GM21529 (cell line): ENCODE measurements around the gene PSG7.
"Not testable (repeated sequence)": the region's sequence is repeated elsewhere in the genome, so short reads cannot be mapped to it uniquely, and the experiment has no call there.

Experiments used
- ATAC-seq: cut with Tn5 transposase; IDR thresholded peaks from one replicate; pipeline ENCODE4 v1.9.1; 2021; ENCODE audit not compliant: unreplicated experiment

Gene PSG7

DNA sequence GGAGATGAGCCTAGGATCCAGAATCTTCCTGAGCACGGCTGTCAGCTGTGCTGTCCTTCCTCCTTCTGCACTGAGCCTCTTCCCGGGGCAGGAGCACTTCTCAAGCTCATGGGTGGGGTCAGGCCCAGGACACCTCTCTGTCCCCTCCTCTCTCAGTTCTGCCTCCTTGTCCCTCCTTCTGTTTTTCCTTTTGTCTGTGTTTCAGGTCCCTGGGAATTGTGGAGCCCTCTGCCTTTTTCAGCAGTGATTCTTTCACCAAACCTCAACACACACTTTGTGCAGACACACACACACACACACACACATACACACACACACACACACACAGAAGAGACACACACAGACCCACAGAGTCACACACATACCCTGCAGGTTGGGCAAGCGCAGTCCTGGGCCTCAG lies at the start of gene PSG7:
Gene PSG7, minus strand, starts transcription at position 101 of the 400 bp plus-strand sequence. CDS start 131 bp downstream, outside the sequence.
- not testable (repeated sequence) for ATAC-seq

DNA sequence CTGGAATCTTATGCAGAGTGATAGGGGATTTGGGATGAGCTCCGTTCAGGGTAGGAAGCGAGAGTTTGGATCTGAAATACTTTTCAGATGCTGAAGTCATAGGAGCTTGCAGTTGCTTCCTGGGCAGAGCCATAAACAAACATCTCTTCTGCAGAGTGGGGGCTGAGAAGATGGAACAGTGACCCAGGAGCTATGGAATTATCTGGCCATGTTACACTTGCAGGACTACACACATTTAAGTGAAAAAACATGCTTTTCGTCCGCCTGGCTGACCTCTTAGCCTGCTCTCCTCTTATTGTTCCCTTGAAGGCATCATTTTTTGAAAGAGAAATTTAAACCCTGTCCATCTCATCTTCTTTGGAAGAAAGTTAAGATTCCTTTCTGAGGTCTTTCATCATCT lies 48.6 kb upstream of the PSG7 start:
- no peak for ATAC-seq

DNA sequence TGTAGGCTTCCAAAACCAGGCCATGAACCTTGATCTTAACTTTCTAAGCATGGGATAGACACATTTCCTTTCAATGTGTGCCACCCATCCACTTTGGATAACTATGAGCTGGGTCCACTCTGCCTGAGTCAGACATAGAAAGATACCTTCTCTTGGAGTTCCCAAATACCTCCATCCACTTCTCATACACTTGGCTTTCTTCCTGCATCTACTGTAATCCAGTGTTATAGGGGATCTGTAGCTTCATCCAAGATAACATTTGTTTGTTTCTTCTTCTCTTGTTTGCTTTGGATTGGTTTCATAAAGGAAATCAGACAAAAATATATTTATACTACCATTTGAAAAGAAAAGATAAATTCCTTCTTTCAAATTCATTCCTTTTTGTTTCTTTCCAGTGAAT lies 45.1 kb upstream of the PSG7 start:
- not testable (repeated sequence) for ATAC-seq

DNA sequence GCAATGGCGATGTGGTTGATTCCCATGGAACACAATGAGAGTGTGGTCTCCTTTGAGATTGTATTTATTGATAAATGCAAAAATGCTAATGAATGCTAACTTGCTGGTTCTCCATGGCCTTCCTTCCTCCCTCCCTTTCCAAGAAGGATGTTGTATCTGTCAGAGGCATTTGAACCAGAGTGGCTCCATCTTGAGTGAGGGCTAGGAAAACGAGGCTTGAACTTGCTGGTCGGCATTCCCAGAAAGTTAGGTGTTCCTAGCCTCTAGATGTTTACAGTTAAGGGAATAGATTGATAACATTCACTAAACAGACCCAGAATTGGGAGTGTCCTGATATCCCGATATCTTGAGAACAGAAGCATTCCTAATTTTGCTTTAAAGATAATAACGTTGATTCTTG lies 34.4 kb upstream of the PSG7 start:
- not testable (repeated sequence) for ATAC-seq

DNA sequence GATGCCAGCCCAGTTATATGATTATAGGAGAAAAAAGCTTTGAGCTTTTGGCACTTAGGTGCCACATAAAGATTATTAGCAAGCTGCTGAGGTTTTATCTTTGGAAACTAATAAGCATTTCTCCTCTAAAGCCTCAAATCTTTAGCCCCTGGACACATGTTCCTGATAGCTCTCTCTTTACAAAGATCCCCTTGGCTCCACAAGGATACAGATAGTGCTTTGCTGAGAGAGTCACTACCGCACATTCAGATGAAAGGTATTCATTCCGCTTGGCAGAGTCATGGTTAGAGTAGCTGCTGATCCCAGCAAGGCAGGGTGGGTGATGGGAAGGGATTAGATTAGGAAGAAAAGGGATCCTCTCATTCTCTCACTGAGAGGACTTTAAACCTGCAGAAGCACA lies 28.2 kb upstream of the PSG7 start:
- ATAC-seq: no peak

DNA sequence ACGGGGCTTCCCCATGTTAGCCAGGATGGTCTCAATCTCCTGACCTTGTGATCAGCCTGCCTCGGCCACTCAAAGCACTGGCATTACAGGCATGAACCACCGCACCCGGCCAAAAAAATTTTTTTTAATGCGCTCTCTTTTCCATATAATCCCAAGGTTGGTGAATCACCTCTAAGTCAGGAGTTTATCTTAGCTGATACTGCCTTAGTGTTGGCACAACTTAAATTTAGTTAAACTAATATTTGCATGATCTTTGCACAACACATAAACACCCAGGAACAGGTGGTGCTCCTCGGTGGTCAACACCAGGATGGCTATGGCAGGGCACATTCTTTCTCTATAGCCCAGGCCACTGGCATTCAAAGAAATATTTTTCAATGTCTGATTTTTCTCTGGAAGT lies 24.1 kb upstream of the PSG7 start:
- ATAC-seq: no peak

DNA sequence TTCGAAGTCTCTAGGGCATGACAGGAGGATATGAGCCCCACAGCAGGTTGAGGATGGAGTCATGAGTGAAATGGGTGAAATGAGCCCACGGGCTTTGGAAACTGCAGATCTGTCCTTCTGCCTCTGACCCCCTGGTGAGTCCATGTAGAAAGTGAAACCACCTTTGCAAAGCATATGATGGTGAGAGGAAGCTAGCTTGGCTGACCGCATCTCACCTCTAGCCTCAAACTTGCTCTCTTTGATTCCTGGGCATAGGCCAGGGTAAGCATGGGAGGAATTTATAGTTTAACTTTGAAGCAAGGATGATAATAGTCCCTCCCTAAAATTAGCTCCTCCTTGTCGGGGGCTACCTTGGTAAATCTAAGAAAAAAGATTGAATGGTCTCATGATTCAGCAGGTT lies 15.1 kb upstream of the PSG7 start:
- ATAC-seq: not testable (repeated sequence)

DNA sequence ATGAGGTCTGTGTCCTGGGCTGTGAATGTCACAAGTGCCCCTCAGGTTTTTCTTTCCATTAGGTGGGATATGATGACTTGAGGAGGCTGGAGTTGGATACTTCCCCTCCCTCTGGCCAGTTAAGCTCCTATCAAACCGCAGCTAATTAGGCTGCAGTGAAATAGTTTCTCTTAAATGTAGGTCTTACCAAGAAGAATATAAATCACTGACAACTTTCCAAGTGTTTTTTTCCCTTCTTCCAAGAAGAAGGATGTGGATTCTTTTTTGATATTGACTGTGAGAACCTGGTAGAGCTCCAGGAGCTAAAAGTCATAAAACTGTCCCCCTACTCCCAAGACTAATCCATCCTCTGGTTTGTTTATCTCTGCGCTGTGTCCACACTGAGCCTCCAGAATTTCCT lies 14.5 kb upstream of the PSG7 start:
- ATAC-seq: not testable (repeated sequence)

DNA sequence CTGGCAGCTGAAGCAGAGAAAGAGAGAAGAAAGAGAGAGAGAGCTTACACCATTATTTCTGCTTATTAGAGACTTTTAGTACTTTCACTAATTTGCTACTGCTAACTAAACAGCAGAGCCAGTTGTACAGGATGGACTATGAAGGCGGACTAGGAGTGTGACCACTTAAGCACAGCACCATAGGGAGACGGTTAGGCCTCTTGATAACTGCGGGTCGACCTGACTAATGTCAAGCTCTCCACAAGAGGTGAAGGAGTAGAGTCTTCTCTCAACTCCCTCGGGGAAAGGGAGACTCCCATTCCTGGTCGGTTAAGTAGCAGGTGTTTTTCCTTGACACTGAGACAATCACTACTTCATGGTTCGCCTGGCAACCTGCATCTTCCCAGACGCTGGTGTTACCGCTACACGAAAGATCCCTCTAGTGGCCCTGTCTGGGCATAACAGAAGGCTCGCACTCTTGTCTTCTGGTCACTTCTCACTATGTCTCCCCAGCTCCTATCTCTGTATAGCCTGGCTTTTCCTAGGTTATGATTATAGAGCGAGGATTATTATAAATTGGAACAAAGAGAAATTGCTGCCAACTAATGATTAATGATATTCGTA lies 5.3 kb upstream of the PSG7 start:
- ATAC-seq: no peak

DNA sequence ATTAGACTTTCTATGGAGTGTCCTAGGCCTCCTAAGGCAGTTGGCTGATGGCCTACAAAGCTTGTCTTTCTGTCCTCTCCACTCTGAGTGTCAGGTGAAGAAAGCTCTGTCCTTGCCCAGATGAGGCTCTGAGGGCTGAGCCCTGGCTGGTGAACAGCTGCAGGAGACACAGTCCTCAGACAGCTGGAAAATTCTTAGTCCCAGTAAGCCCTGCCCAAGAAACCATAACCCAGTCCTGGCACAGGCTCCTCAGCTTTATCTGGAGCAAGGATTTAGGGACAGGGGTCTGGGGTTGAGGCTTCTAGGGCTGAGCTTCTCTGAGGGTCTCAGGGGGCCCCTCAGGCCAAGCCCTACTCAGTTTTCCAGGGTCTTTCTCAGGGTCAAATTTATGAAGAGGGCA lies 2.3 kb downstream of the PSG7 start:
- ATAC-seq: not testable (repeated sequence)

DNA sequence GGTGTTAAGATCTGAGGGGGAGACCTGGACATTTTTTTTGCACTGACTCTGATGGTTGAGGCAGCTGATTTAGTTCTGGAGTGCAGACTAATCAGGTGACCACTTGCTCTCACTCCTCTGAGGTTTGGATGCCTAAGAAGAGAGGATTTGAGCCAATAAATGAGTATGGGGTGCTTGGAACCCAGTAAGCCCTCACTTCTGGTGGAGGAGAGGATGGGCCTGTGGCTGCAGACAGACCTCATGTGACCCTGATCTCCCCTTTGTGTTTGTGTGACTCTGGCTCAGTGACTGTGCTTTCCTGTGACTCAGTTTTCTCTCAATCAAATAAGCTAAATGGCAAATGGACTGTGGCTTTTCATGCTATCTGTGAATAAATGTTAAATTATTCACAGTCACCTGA lies 2.8 kb downstream of the PSG7 start:
- not testable (repeated sequence) for ATAC-seq

DNA sequence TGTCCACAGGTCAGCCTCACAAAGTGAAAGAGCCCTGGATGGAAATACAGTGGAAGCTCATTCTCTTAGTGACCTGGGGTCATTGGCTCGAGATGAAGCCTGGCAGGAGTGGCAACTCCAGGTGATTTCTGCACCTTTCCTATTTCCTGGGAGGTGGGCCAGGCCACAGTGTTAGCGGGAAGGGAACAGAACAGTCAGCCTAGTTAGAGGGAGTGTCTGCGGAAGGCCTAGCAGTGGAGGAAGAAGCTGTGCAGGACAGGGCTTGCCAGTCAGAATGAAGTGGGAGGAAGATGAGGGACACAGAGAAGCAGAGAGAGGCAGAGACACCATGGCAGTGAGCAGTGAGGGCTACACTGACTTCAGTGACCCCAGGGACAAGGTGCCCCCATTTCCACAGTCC lies 3.6 kb downstream of the PSG7 start:
- not testable (repeated sequence) for ATAC-seq

DNA sequence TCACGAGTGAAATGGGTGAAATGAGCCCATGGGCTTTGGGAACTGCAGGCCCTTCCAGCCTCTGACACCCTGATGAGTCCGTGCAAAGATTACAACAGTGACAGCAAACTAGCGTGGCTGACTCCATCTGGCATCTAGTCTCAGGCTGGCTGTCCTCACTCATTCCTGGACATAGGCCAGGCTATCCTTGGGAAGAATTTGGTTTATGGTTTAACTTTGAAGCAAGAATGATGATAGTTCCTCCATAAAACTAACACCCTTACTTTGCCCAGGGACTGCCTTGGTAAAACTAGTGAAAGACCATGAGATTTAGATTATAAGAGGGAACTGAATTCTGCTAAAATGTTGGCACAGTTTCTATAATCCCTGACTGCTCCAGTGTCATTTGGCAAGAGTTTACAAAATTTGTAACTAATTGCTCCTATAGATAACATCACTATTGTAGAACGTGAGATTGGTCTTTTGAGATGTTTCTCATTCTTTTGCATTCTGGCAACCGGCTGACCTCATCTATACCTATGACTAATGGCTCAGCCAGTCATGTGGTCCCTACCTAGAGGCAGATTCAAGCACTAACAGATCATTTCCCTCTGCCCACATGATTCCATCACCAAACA lies 4.4 kb downstream of the PSG7 start:
- not testable (repeated sequence) for ATAC-seq

DNA sequence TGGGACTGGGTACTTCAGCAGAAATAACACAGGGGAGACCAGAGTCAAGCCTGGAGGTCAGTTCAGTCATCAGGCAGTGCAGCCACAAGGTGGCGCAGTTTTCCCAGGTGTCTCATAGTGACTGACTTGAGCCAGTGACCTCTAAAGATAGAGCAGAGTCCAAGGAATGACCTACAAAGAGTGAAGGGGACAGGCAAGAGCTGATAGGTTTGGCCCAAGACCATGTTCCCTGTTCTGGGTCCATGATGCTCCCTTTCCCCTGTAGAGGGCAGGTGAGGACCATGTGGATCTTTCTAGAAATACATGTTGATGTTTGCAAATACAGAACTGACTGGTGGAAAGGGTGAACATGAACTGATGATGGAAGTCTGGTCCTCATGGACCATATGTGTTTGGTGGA lies 6.8 kb downstream of the PSG7 start:
- ATAC-seq: not testable (repeated sequence)

DNA sequence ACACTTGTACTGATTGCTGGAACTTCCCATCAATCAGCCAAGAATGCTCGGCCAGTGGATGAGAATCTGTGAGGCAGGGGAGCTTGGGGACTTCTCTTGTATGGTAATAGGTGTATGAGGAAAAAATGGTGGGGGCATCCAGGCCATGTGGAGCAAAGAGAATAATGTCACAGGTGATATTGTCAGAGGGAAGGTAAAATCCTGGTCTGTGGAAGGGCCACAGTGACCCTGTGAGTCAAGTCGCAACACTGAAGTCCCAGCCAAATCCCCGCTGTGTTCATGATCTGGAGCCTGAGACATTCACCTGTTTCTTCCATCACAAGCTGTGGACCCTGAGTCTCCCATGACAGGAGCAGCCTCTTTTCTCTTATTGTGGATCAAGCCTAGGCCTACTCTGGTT lies 8.1 kb downstream of the PSG7 start:
- ATAC-seq: no peak

DNA sequence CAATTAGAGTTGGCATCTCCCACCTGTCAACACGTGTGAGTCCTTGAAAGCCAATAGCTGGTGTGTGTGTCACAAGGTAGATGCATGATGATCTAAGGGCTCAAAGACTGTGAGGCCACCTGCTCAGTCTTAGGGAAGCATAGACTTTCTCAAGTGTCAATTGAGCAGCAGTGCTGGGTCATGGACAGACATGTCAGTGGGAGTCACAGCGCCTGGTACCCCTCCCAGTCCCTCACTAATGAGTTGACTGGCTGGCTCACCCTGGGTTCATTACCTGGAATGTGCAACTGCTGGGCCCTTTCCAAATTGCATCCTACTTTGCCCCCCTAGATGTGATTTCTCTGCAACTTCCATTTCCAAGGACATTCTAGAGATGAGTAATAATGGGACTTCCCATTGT lies 10.2 kb downstream of the PSG7 start:
- ATAC-seq: no peak

DNA sequence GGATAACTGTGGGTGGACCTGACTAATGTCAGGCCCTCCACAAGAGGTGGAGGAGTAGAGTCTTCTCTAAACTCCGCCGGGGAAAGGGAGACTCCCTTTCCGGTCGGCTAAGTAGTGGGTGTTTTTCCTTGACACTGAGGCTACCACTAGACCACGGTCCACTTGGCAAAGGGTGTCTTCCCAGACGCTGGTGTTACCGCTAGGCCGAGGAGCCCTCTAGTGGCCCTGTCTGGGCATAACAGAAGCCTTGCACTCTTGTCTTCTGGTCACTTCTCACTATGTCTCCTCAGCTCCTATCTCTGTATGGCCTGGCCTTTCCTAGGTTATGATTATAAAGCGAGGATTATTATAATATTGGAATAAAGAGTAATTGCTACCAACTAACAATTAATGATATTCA lies 13.9 kb downstream of the PSG7 start:
- ATAC-seq: not testable (repeated sequence)

DNA sequence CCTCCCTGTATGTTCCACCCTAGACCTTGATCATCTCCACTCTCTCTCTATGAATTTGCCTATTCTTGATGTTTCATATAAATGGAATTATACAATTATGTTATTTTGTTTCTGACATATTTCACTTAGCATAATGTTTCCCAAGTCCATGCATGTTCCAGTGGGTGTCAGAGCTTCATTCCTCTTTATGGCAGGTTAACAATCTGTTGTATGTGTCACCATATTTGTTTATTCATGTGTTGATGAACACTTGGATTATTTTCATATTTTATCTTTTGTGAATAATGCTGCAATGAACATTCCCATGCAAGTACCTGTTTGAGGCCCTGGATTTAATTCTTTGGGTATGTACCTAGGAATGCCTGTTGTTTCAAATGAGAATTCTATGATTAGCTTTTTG lies 16.0 kb downstream of the PSG7 start:
- not testable (repeated sequence) for ATAC-seq

DNA sequence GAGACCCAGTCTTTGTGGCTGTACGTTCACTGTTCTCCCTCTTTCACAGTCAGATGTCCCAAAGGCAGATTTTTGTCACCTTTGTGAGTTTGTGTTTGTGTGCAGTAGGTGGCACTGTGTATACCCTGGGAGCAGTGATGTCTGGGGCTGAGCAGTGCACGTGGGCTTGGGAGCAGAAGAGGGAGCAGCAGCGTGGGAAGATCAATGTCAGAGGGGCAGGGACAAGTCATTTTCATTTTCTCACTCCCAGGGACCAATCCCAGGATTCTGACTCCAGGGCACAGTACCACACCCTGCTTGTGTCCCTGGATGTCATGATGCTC lies 17.3 kb downstream of the PSG7 start:
- no peak for ATAC-seq

DNA sequence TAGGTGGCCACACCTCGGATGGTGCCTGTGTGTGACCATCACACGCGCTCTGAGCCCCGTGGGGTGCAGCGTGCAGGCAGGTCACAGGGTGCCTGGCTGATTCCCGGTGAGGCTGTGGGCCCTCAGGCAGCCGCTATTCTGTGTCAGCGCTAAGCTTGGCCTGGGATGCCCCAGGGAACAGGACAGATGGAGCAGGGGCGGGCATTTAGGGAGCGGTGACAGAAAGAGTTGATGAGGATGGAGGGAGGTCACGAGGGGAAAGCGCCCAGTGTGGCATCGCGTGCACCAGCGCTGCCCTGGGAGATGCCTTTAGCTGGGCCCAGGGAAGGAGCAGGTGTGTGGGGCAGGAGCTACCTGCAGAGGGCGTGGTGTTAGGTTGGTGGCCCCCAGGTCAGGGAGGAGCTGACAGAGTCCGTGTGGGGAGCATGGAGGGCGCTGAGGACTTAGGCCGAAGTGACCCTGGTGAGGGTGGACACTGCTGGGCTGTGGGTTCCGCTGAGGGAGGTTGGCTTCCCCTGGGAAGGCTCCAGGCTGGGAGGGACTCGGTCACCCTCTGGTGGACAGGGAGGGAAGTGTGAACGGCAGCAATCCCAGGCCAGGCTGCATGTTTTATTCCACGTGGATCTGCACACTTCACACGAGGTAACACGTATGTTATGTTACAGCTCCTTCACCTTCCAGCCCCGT lies 17.8 kb downstream of the PSG7 start:
- ATAC-seq: not testable (repeated sequence)

DNA sequence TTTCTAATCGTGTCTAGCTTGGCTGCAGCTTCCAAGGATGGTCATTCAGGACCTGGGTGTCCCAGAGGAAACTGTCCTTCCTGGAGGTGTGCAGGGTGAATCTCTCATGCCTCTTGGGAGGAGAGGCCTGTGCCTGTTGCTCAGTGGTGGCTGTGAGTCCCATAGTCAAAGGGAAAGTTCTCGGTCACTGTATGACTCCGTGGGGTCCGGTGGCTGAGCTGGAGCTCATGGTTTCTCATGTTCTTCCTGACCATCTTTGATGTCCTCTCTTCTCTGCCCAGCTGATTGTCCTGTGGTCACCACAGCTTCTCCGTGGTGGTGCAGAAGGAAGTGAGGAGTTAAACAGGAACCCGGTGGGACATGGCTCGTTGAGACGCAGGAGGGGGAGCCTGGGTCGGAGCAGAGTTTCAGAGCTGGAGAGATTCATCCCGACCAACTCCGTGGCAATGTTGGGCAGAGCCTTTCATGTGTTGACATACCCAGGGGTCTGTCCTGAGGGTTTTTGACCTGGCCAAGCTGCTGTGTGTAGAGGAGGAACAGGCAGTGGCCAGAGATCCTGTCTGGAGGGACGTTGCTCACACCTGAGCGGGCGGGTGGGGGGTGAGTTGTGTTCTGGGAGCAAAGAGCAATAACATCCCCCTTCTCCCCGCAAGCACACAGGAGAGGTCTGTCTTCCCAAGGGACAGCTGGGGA lies 18.5 kb downstream of the PSG7 start:
- not testable (repeated sequence) for ATAC-seq

DNA sequence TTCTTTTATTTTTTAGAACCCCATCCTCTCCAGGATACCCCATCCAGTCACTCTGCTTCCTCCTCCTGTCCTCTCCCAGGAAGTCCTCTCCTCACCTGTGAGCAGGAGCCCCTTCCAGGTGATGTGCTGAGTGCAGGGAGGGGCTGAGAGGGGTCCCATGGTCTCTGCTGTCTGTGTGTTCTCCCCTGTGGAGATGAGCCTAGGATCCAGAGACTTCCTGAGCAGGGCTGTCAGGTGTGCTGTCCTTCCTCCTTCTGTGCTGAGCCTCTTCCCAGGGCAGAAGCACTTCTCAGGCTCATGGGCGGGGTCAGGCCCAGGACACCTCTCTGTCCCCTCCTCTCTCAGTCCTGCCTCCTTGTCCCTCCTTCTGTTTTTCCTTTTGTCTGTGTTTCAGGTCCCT lies 19.4 kb downstream of the PSG7 start, which contains the start of gene PSG6:
Gene PSG6, minus strand, starts transcription at position 261 of the 400 bp plus-strand sequence. Its CDS starts 102 bp downstream, at position 159.
- ATAC-seq: not testable (repeated sequence)
